ENCODE data around the gene TBCC. TPM values are rescaled to one million over a fixed set of nuclear protein-coding genes. Genes with fewer than 3 reads are reported as not detected.
A peak's percentile ranks its signal among the peaks of the same experiment; 100 is the strongest.
"Not testable (repeated sequence)": the region's sequence is repeated elsewhere in the genome, so short reads cannot be mapped to it uniquely, and the experiment has no call there.

The TBCC gene
- total and polyA plus RNA-seq, 11 donors, result 10.4 to 21.7 (median 16.9) TPM

- intact Hi-C loops (cut with DNase I), result no loop called here
- TF ChIP-seq POLR2A (IDR thresholded peaks at IDR 0.05) (no peak), CTCF (IDR thresholded peaks at IDR 0.05) (no peak)
- Histone ChIP-seq H3K9me3 (no peaks in the 10 kb centered on the region), H3K4me1 (peaks cover 0 to 49% (median 4%) of the 10 kb centered on the region in 12 donors), H3K27ac (no peak overlapping the region), H3K27me3 (no peaks in the 10 kb centered on the region), H3K4me3 (no peak overlapping the region), H3K36me3 (no peaks in the 10 kb centered on the region)
- DNase-seq (no peak), ATAC-seq (no peak)
- WGBS, 4 donors, result 90 to 98% (median 95%) methylated on average over 2 of the region's 2 CpGs
Measured at GRCh38 chr6:42778122-42778521, 32.2 kb upstream of the TBCC start.

- no peak overlapping the region for H3K4me3 ChIP-seq
- no peaks in the 10 kb centered on the region for H3K27me3 ChIP-seq
- ATAC-seq (no peak), DNase-seq (no peak)
- TF ChIP-seq CTCF (IDR thresholded peaks at IDR 0.05) (no peak), POLR2A (IDR thresholded peaks at IDR 0.05) (no peak)
- peaks cover 0 to 58% (median 4%) of the 10 kb centered on the region in 12 donors for H3K4me1 ChIP-seq
- 91 to 97% (median 92%) methylated on average over 2 of the region's 2 CpGs for WGBS, 4 donors
- H3K9me3 ChIP-seq, result no peaks in the 10 kb centered on the region
- intact Hi-C loops (cut with DNase I), result no loop called here
- H3K36me3 ChIP-seq, result no peaks in the 10 kb centered on the region
- peak overlapping the region in 1 of 12 donors; percentile 50 for H3K27ac ChIP-seq
Measured at GRCh38 chr6:42777126-42777822, 31.4 kb upstream of the TBCC start.

GRCh38 chr6:42774821-42775487, 29.1 kb upstream of the TBCC start:
- 89 to 97% (median 93%) methylated on average over 10 of the region's 10 CpGs for WGBS, 4 donors
- Histone ChIP-seq H3K27ac (peak overlapping the region in 3 of 12 donors; percentile 1 to 90 (median 31)), H3K4me1 (peaks cover 0 to 70% (median 0%) of the 10 kb centered on the region in 12 donors), H3K4me3 (peak overlapping the region in 1 of 12 donors; percentile 44)
- intact Hi-C loops (cut with DNase I); H3K36me3 ChIP-seq; H3K9me3 ChIP-seq; H3K27me3 ChIP-seq: not testable (repeated sequence)
- peak in 2 of 4 donors; percentile 37 to 38 for ATAC-seq
- DNase-seq, result peak in 1 of 5 donors; percentile 30

GRCh38 chr6:42774201-42774600, 28.3 kb upstream of the TBCC start:
- H3K36me3 ChIP-seq, result no peaks in the 10 kb centered on the region
- peak overlapping the region in 1 of 12 donors; percentile 90 for H3K27ac ChIP-seq
- H3K4me1 ChIP-seq, result peaks cover 0 to 70% (median 0%) of the 10 kb centered on the region in 12 donors
- 94 to 96% (median 95%) methylated on average over 4 of the region's 4 CpGs for WGBS, 4 donors
- no peaks in the 10 kb centered on the region for H3K9me3 ChIP-seq
- no peaks in the 10 kb centered on the region for H3K27me3 ChIP-seq
- ATAC-seq, result no peak
- peak overlapping the region in 1 of 12 donors; percentile 44 for H3K4me3 ChIP-seq
- TF ChIP-seq CTCF (IDR thresholded peaks at IDR 0.05), result no peak
- no peak for TF ChIP-seq POLR2A (IDR thresholded peaks at IDR 0.05)
- no peak for DNase-seq
- intact Hi-C loops (cut with DNase I), result no loop called here

Measured in heart left ventricle (tissue), 16 donors.